Activated CD8-positive, alpha-beta T cell treated with anti-CD3 and anti-CD28 coated beads for 36 hours (primary cell): Measurements from ENCODE around the gene PGAP6. TPM values are rescaled to one million over a fixed set of nuclear protein-coding genes. Genes with fewer than 3 reads are reported as not detected.

Experiments used
- ATAC-seq: fragments of 200-7000 bp; cut with Tn5 transposase; one replicate; pipeline ENCODE4 v1.10.0; 2021; ENCODE audit warnings: mild to moderate bottlenecking, moderate library complexity
- CTCF ChIA-PET: fragments of 350-600 bp; sonication (Branson Sonifier 250); formaldehyde crosslinking; loops from one replicate; lab custom pipeline; 2021; ENCODE audit warnings: antibody characterized with exemption; lab: Charles Lee
- POLR2A ChIA-PET: fragments of 350-600 bp; sonication (Branson Sonifier 250); formaldehyde crosslinking; loops from one replicate; lab custom pipeline; 2021; ENCODE audit warnings: antibody characterized with exemption; lab: Charles Lee
- DNase-seq: peaks from one replicate; pipeline ENCODE4 v3.0.0-alpha.2; 2020
- H3K27ac Mint-ChIP-seq: one replicate; pipeline ENCODE4 v1.8.0; 2021; ENCODE audit warnings: mild to moderate bottlenecking, mixed read lengths
- H3K27me3 Mint-ChIP-seq: one replicate; pipeline ENCODE4 v1.8.0; 2021; ENCODE audit warnings: mixed read lengths
- H3K36me3 Mint-ChIP-seq: one replicate; pipeline ENCODE4 v1.8.0; 2021; ENCODE audit warnings: low read depth, mixed read lengths
- H3K4me1 Mint-ChIP-seq: one replicate; pipeline ENCODE4 v1.8.0; 2021; ENCODE audit warnings: low read depth, mixed read lengths
- H3K4me3 Mint-ChIP-seq: one replicate; pipeline ENCODE4 v1.8.0; 2021; ENCODE audit warnings: mild to moderate bottlenecking, moderate library complexity, mixed read lengths
- H3K9me3 Mint-ChIP-seq: one replicate; pipeline ENCODE4 v1.8.0; 2021; ENCODE audit warnings: mixed read lengths
- intact Hi-C: fragments of 100-400 bp; cut with micrococcal nuclease; formaldehyde crosslinking; loops from one replicate; pipeline ENCODE4 v1.10.0; 2022
- total RNA-seq, 2 experiments: library from RNA; stranded (reverse); gene quantifications; one replicate each; pipeline ENCODE4 v1.2.3, GENCODE V29; 2021
- TF ChIP-seq, protein P1 (sequence below): fragments of 200-600 bp; IDR thresholded peaks from one replicate; pipeline ENCODE4 v1.8.0; 2022; ENCODE audit warnings: antibody characterized with exemption, mild to moderate bottlenecking

PGAP6 gene
- total RNA-seq, 2 experiments from 2014 or later = 21.9 to 24.8 TPM

GRCh38 chr16:426115-426905 is 44.5 kb upstream of the PGAP6 start:
- Mint-ChIP-seq H3K27me3 (no peaks in the 10 kb centered on the region), H3K9me3 (no peaks in the 10 kb centered on the region), H3K36me3 (peaks cover 6% of the 10 kb centered on the region), H3K4me3 (peak overlapping the region; percentile 62), H3K4me1 (peaks cover 27% of the 10 kb centered on the region), H3K27ac (no peak overlapping the region)
- CTCF ChIA-PET = interaction anchor here (0.6 to 2.5 kb wide), 2 partner anchors 25 to 435 kb away, joined by 3 to 11 read pairs; partner anchors contain the start of gene DECR2
- DNase-seq (peak; percentile 13), ATAC-seq (no peak)
- intact Hi-C loops = no loop called here
- POLR2A ChIA-PET = interaction anchor here (0.9 to 1.6 kb wide), 5 partner anchors 11 to 209 kb away, joined by 3 to 6 read pairs (median 3); partner anchors contain the start of gene METTL26
- TF ChIP-seq, protein P1, sequence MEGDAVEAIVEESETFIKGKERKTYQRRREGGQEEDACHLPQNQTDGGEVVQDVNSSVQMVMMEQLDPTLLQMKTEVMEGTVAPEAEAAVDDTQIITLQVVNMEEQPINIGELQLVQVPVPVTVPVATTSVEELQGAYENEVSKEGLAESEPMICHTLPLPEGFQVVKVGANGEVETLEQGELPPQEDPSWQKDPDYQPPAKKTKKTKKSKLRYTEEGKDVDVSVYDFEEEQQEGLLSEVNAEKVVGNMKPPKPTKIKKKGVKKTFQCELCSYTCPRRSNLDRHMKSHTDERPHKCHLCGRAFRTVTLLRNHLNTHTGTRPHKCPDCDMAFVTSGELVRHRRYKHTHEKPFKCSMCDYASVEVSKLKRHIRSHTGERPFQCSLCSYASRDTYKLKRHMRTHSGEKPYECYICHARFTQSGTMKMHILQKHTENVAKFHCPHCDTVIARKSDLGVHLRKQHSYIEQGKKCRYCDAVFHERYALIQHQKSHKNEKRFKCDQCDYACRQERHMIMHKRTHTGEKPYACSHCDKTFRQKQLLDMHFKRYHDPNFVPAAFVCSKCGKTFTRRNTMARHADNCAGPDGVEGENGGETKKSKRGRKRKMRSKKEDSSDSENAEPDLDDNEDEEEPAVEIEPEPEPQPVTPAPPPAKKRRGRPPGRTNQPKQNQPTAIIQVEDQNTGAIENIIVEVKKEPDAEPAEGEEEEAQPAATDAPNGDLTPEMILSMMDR = no peak

DNA sequence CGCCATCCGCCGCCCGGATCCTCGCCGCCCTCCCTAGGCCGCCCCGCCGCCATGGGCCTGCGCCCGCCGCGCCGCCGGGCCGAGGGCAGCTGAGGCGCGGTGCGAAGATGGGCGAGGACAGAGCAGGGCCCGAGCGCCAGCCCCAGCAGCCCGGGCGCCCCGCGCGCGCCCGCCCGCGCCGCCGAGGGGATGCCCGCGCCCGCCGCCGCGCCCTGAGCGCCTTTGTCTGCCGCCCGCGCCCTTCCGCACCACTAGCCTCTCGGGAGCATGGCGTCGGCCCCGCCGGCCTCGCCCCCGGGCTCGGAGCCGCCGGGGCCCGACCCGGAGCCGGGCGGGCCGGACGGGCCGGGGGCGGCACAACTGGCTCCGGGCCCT is 43.9 kb upstream of the PGAP6 start:
- TF ChIP-seq, protein P1 = no peak
- Mint-ChIP-seq H3K27ac (no peak overlapping the region), H3K9me3 (no peaks in the 10 kb centered on the region), H3K36me3 (peaks cover 6% of the 10 kb centered on the region), H3K4me1 (peaks cover 27% of the 10 kb centered on the region), H3K4me3 (peak overlapping the region; percentile 79), H3K27me3 (no peaks in the 10 kb centered on the region)
- POLR2A ChIA-PET = interaction anchor here (0.9 to 1.6 kb wide), 7 partner anchors 10 to 210 kb away, joined by 3 to 6 read pairs (median 3); partner anchors contain the start of gene METTL26
- intact Hi-C loops = no loop called here
- DNase-seq = no peak
- peak; percentile 65 for ATAC-seq
- CTCF ChIA-PET = interaction anchor here (0.6 to 2.5 kb wide), 2 partner anchors 25 to 436 kb away, joined by 3 to 11 read pairs; partner anchors contain the start of gene DECR2

GRCh38 chr16:425082-425718 is 43.4 kb upstream of the PGAP6 start, which contains the start of gene RAB11FIP3:
Gene RAB11FIP3 (plus strand): TSS chr16:425649. CDS start chr16:426007, 358 bp downstream.
- H3K4me1 Mint-ChIP-seq = peaks cover 27% of the 10 kb centered on the region
- H3K27me3 Mint-ChIP-seq = no peaks in the 10 kb centered on the region
- H3K4me3 Mint-ChIP-seq = peak within 1 kb of the TSS; percentile 79
- peaks cover 6% of the 10 kb centered on the region for H3K36me3 Mint-ChIP-seq
- intact Hi-C loops = no loop called here
- ATAC-seq (peak; percentile 94), DNase-seq (peak; percentile 88)
- ChIA-PET CTCF (interaction anchor here (1.6 to 2.5 kb wide), 2 partner anchors 24 to 33 kb away, joined by 7 to 11 read pairs; partner anchors contain the start of gene DECR2), POLR2A (interaction anchor here (0.8 to 1.6 kb wide), 5 partner anchors 24 to 164 kb away, joined by 3 to 6 read pairs (median 4); partner anchors contain the start of gene DECR2)
- TF ChIP-seq, protein P1 = no peak
- no peaks in the 10 kb centered on the region for H3K9me3 Mint-ChIP-seq
- peak within 1 kb of the TSS; percentile 84 for H3K27ac Mint-ChIP-seq

DNA sequence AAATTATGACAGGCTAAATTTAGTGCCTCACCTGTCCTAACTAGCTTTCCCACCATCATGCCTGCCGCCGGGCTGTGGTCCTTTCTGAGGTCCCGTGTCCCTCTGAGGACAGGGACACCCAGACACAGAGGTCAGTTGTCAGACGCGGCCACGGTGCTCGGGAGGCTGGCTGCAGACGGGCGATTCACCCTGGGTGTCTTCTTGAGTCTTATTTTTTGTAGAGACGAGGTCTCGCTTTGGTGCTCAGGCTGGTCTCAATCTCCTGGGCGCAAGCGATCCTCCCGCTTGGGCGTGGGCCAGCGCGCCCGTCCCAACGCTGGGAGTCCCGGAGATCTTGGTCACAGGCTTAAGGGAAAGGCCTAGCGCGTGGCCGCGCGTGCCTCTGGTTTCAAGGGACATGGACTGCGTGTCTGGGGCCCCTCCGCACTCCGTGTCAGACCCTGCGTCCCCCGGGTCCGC is 42.9 kb upstream of the PGAP6 start:
- intact Hi-C loops = no loop called here
- POLR2A ChIA-PET = interaction anchor here (0.8 to 1.0 kb wide), 4 partner anchors 23 to 164 kb away, joined by 3 to 6 read pairs (median 4); partner anchors contain the start of gene DECR2
- ATAC-seq = no peak

More for the DNA sequence above, 42.9 kb upstream of the PGAP6 start:
- Mint-ChIP-seq H3K27me3 (no peaks in the 10 kb centered on the region), H3K27ac (no peak overlapping the region), H3K4me1 (peaks cover 27% of the 10 kb centered on the region), H3K36me3 (peaks cover 6% of the 10 kb centered on the region), H3K4me3 (peak overlapping the region; percentile 79), H3K9me3 (no peaks in the 10 kb centered on the region)
- DNase-seq = no peak
- TF ChIP-seq, protein P1 = no peak
- CTCF ChIA-PET = interaction anchor here (1.6 to 2.5 kb wide), 2 partner anchors 24 to 33 kb away, joined by 7 to 11 read pairs; partner anchors contain the start of gene DECR2
